HG02798 (cell line): ENCODE results near the gene DUSP22.
"Not testable (repeated sequence)": the region's sequence is repeated elsewhere in the genome, so short reads cannot be mapped to it uniquely, and the experiment has no call there.

Experiments
- ATAC-seq: cut with Tn5 transposase; IDR thresholded peaks from one replicate; pipeline ENCODE4 v1.9.1; 2021; ENCODE audit warnings: mild to moderate bottlenecking; ENCODE audit not compliant: unreplicated experiment, poor library complexity

The DUSP22 gene

DNA sequence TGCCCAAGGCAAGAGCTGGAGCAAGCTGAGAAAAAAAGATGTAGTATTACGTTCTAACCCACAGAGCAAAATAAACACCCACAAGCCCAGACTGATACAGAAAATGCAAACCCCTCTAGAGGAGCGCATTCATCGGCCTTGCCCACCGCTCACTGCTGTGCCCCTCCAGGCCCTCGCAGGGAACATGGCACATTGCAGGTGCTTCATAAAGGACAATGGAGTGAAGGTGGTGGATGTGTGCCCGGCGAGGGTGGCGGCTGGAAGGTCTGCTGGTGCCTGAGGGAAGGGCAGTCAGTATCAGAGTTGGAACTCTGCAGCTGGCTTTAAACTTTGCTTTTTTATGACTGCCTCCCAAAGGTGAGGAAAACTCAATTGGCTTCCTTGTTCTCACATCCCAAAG is 80.7 kb downstream of the DUSP22 start:
- no peak for ATAC-seq

- ATAC-seq = no peak
Measured at GRCh38 chr6:373773-374724, 81.8 kb downstream of the DUSP22 start.

GRCh38 chr6:374956-375355 is 82.7 kb downstream of the DUSP22 start:
- ATAC-seq = no peak

DNA sequence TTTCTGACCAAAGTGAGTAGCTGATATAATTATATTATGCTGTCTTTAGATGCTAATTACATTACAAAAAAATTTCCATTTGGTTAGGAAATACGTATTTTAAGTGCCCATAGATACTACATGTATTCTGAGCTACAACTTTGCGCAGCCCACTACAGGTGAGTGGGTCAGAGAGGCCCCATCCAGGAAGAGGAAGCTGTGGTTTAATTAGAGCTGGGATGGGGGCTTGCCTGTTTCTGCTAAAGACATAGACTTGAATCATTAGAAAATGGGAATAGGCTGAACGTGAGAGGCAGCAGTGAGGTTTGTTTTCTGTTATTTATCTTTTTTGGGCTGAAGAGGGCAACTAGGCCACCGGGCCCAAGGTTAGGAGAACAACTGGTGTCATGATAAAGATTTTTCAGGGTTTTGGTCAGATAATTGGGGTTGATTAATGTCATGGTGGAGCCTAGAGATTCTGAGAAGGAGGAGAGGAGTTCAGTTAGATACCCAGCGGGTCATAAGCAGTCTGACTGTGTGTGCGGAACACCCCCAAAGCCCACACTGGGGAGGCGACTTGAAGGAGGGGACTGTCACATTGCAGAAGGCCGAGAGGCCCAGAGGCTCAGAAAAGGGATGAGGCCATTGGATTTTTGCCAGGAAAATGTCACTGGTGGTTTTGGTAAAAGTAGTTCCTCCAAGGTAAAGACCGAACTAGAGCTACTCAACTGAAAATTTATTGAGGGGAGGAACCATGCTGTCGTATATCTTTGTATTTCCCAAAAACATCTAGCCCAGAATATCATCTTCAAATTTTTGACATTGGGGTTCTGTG is 84.7 kb downstream of the DUSP22 start:
- ATAC-seq = no peak

DNA sequence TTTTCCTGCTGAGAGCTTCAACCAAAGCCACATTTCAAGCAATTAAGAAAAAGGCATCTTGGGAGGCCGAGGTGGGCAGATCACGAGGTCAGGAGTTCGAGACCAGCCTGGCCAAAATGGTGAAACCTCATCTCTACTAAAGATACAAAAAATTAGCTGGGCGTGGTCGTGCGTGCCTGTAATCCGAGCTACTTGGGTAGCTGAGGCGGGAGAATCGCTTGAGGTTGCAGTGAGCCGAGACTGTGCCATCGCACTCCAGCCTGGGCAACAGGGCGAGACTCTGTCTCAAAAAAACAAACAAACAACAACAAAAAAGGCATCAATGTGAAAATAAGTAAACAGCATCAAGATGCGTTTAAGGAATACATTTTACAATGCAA is 85.3 kb downstream of the DUSP22 start:
- ATAC-seq = not testable (repeated sequence)

DNA sequence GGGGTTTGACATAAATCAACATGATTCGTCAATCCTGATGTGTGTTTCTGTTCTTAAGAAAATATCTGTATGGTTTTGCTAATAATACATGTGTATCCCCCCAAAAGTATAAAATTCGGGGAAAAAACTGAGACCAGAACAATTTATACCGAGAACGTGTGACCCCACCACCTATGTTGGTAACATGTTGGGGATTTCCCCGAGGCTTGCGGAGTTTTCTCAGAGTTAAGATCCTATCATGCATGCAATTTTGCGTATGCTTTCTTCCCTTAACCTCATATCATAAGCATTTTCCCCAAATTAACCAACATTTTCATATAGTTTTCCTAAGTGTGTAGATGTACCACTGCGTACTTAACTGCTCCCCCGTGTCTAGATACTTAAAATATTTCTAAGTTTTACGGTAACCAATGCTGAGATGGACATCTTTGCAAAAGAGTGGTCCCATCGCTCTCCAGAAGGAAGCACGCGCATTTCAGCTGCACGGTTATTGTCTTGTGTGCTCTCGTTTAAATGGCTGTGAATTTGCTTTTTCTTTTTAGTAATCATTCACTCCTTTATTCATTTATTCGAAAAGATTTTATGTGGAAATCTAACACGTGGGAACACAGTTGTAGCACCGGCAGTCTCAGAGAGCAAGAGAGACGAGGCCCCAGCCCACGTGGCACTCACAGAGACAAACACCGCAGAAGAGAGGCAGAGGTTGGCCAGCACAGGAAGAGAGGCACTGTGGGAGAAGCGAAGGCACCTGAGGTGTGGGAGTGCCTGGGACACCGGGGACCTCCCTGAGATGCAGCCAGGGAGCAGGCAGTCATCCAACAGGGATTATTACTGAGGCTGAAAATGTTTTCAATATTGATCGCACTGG is 86.0 kb downstream of the DUSP22 start:
- ATAC-seq = no peak

- ATAC-seq = no peak
Measured at GRCh38 chr6:378958-379409, 86.7 kb downstream of the DUSP22 start.

- ATAC-seq = no peak
Measured at GRCh38 chr6:379410-380181, 87.3 kb downstream of the DUSP22 start.

- no peak for ATAC-seq
Measured at GRCh38 chr6:380234-381218, 88.2 kb downstream of the DUSP22 start.

DNA sequence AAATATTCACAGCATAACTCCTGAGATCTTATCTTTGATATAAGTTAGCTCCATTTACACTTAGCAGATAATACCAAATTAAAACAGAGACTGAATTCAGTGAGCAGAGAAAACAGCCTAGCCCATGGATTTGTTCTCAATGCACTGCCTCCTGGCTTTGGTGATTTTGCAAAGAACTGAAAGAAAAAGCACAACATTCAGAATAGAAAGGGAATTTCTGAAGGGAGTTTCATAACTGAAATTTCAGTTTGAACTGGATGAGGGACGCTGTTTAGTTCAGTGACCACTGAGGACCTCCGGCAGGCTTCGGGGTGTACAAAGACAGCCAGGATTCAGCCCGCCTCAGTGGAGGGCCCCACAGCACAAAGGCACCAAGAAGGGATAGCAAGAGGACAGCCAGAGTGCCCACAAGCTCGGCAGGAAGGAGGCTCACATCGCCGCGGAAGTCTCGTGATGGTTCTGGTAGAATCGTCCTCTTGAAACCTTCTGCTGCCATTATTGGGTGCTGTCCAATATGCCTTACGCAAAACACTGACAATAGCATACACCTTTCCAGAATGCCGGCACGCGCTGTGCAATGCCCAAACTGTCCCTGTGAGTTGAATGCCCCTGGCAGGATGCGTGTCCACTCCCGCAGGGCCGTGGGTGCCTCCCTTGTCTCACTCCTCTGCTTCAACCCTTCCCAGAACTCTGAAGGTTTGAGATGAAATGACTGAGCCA is 89.6 kb downstream of the DUSP22 start:
- ATAC-seq = no peak

GRCh38 chr6:382883-383810 is 90.9 kb downstream of the DUSP22 start:
- no peak for ATAC-seq

DNA sequence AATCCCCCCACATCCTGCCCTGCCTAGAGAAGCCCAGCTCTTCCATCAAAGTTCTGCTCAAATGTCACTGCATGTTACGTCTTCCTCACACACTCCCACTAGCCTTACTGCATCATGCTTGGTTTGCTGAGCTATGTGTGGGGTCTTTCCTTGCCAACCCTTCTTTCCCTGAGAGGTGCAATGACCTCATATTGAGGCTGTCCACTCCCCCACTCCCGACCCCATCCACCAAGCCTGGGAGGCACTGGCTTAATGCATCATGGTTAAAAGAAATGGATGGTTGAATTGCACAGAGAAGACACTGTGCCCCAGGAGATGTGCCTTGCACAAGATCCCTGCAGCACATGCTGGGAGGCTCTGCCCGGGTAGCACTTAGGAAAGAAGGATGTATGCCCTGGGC is 91.6 kb downstream of the DUSP22 start:
- ATAC-seq = no peak

- no peak for ATAC-seq
Measured at GRCh38 chr6:384898-385297, 92.6 kb downstream of the DUSP22 start.

DNA sequence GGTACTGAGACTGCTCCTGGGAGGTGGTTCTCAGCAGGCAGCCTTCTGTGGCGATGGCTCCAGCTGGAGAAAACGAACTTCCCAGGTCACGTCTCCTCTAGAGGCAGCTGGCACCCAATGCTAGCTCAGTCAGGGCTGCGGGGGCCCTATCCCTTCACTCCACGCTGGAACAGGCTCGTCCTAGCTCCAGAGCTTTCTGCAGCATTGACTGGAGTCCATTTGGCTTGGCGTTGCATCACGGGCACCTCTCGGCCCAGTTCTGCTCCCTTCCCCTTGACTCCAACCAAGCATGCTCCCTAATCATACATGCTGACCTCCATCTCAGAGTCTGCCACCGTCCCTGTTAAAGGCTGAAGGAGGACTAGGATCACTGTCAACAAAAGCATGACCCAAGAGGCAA is 93.3 kb downstream of the DUSP22 start:
- no peak for ATAC-seq

GRCh38 chr6:386688-387266 is 94.5 kb downstream of the DUSP22 start:
- ATAC-seq = no peak

GRCh38 chr6:387293-387741 is 95.0 kb downstream of the DUSP22 start:
- no peak for ATAC-seq
